Measurements from ENCODE around the gene RBMS3.

Gene RBMS3

GRCh38 chr3:29635888-29636287 is 355.0 kb downstream of the RBMS3 start:
- Histone ChIP-seq H3K9ac (ENCODE audit: low read length) (no peak overlapping the region), H3K27me3 (ENCODE audit: control insufficient read depth, insufficient read depth, low read length) (no peaks in the 10 kb centered on the region), H3K27ac (ENCODE audit: low read depth, low read length) (no peak overlapping the region), H3K4me1 (ENCODE audit: control insufficient read depth, insufficient read depth, low read length) (peaks cover 8% of the 10 kb centered on the region), H3K4me3 (ENCODE audit: low read length) (no peak overlapping the region), H3K36me3 (ENCODE audit: control insufficient read depth, insufficient read depth, low read length) (no peaks in the 10 kb centered on the region)

GRCh38 chr3:29637068-29637467 is 356.2 kb downstream of the RBMS3 start:
- peaks cover 13% of the 10 kb centered on the region for H3K4me1 ChIP-seq (ENCODE audit: control insufficient read depth, insufficient read depth, low read length)
- H3K4me3 ChIP-seq (ENCODE audit: low read length) = no peak overlapping the region
- H3K27me3 ChIP-seq (ENCODE audit: control insufficient read depth, insufficient read depth, low read length) = no peaks in the 10 kb centered on the region
- no peak overlapping the region for H3K27ac ChIP-seq (ENCODE audit: low read depth, low read length)
- H3K9ac ChIP-seq (ENCODE audit: low read length) = no peak overlapping the region
- H3K36me3 ChIP-seq (ENCODE audit: control insufficient read depth, insufficient read depth, low read length) = no peaks in the 10 kb centered on the region

GRCh38 chr3:29639578-29640290 is 358.9 kb downstream of the RBMS3 start:
- Histone ChIP-seq H3K27me3 (ENCODE audit: control insufficient read depth, insufficient read depth, low read length) (no peaks in the 10 kb centered on the region), H3K4me3 (ENCODE audit: low read length) (no peak overlapping the region), H3K4me1 (ENCODE audit: control insufficient read depth, insufficient read depth, low read length) (peaks cover 17% of the 10 kb centered on the region), H3K9ac (ENCODE audit: low read length) (no peak overlapping the region), H3K27ac (ENCODE audit: low read depth, low read length) (peak overlapping the region; percentile 44), H3K36me3 (ENCODE audit: control insufficient read depth, insufficient read depth, low read length) (no peaks in the 10 kb centered on the region)

GRCh38 chr3:29642393-29643033 is 361.6 kb downstream of the RBMS3 start:
- no peak overlapping the region for H3K4me3 ChIP-seq (ENCODE audit: low read length)
- no peaks in the 10 kb centered on the region for H3K27me3 ChIP-seq (ENCODE audit: control insufficient read depth, insufficient read depth, low read length)
- no peak overlapping the region for H3K9ac ChIP-seq (ENCODE audit: low read length)
- peak overlapping the region; percentile 84 for H3K27ac ChIP-seq (ENCODE audit: low read depth, low read length)
- no peaks in the 10 kb centered on the region for H3K36me3 ChIP-seq (ENCODE audit: control insufficient read depth, insufficient read depth, low read length)
- H3K4me1 ChIP-seq (ENCODE audit: control insufficient read depth, insufficient read depth, low read length) = peaks cover 17% of the 10 kb centered on the region

- Histone ChIP-seq H3K4me3 (ENCODE audit: low read length) (no peak overlapping the region), H3K27ac (ENCODE audit: low read depth, low read length) (peak overlapping the region; percentile 80), H3K27me3 (ENCODE audit: control insufficient read depth, insufficient read depth, low read length) (no peaks in the 10 kb centered on the region), H3K4me1 (ENCODE audit: control insufficient read depth, insufficient read depth, low read length) (peaks cover 17% of the 10 kb centered on the region), H3K36me3 (ENCODE audit: control insufficient read depth, insufficient read depth, low read length) (no peaks in the 10 kb centered on the region), H3K9ac (ENCODE audit: low read length) (no peak overlapping the region)
Measured at GRCh38 chr3:29643034-29643425, 362.2 kb downstream of the RBMS3 start.

- Histone ChIP-seq H3K4me1 (ENCODE audit: control insufficient read depth, insufficient read depth, low read length) (peaks cover 16% of the 10 kb centered on the region), H3K4me3 (ENCODE audit: low read length) (no peak overlapping the region), H3K27me3 (ENCODE audit: control insufficient read depth, insufficient read depth, low read length) (no peaks in the 10 kb centered on the region), H3K27ac (ENCODE audit: low read depth, low read length) (no peak overlapping the region), H3K9ac (ENCODE audit: low read length) (no peak overlapping the region), H3K36me3 (ENCODE audit: control insufficient read depth, insufficient read depth, low read length) (no peaks in the 10 kb centered on the region)
Measured at GRCh38 chr3:29644261-29644660, 363.4 kb downstream of the RBMS3 start.

- H3K36me3 ChIP-seq (ENCODE audit: control insufficient read depth, insufficient read depth, low read length) = no peaks in the 10 kb centered on the region
- peaks cover 9% of the 10 kb centered on the region for H3K4me1 ChIP-seq (ENCODE audit: control insufficient read depth, insufficient read depth, low read length)
- H3K9ac ChIP-seq (ENCODE audit: low read length) = no peak overlapping the region
- no peaks in the 10 kb centered on the region for H3K27me3 ChIP-seq (ENCODE audit: control insufficient read depth, insufficient read depth, low read length)
- no peak overlapping the region for H3K4me3 ChIP-seq (ENCODE audit: low read length)
- H3K27ac ChIP-seq (ENCODE audit: low read depth, low read length) = no peak overlapping the region
Measured at GRCh38 chr3:29644956-29645636, 364.2 kb downstream of the RBMS3 start.

GRCh38 chr3:29646043-29646442 is 365.2 kb downstream of the RBMS3 start:
- H3K9ac ChIP-seq (ENCODE audit: low read length) = no peak overlapping the region
- H3K27ac ChIP-seq (ENCODE audit: low read depth, low read length) = no peak overlapping the region
- H3K4me1 ChIP-seq (ENCODE audit: control insufficient read depth, insufficient read depth, low read length) = peaks cover 9% of the 10 kb centered on the region
- no peaks in the 10 kb centered on the region for H3K36me3 ChIP-seq (ENCODE audit: control insufficient read depth, insufficient read depth, low read length)
- no peak overlapping the region for H3K4me3 ChIP-seq (ENCODE audit: low read length)
- H3K27me3 ChIP-seq (ENCODE audit: control insufficient read depth, insufficient read depth, low read length) = no peaks in the 10 kb centered on the region

- no peaks in the 10 kb centered on the region for H3K36me3 ChIP-seq (ENCODE audit: control insufficient read depth, insufficient read depth, low read length)
- no peaks in the 10 kb centered on the region for H3K4me1 ChIP-seq (ENCODE audit: control insufficient read depth, insufficient read depth, low read length)
- H3K9ac ChIP-seq (ENCODE audit: low read length) = no peak overlapping the region
- H3K27ac ChIP-seq (ENCODE audit: low read depth, low read length) = no peak overlapping the region
- no peak overlapping the region for H3K4me3 ChIP-seq (ENCODE audit: low read length)
- H3K27me3 ChIP-seq (ENCODE audit: control insufficient read depth, insufficient read depth, low read length) = no peaks in the 10 kb centered on the region
Measured at GRCh38 chr3:29649815-29650547, 369.1 kb downstream of the RBMS3 start.

GRCh38 chr3:29653680-29654079 is 372.8 kb downstream of the RBMS3 start:
- no peaks in the 10 kb centered on the region for H3K4me1 ChIP-seq (ENCODE audit: control insufficient read depth, insufficient read depth, low read length)
- no peaks in the 10 kb centered on the region for H3K27me3 ChIP-seq (ENCODE audit: control insufficient read depth, insufficient read depth, low read length)
- no peak overlapping the region for H3K9ac ChIP-seq (ENCODE audit: low read length)
- H3K4me3 ChIP-seq (ENCODE audit: low read length) = no peak overlapping the region
- H3K27ac ChIP-seq (ENCODE audit: low read depth, low read length) = no peak overlapping the region
- H3K36me3 ChIP-seq (ENCODE audit: control insufficient read depth, insufficient read depth, low read length) = no peaks in the 10 kb centered on the region

GRCh38 chr3:29655015-29655747 is 374.3 kb downstream of the RBMS3 start:
- no peaks in the 10 kb centered on the region for H3K27me3 ChIP-seq (ENCODE audit: control insufficient read depth, insufficient read depth, low read length)
- no peak overlapping the region for H3K4me3 ChIP-seq (ENCODE audit: low read length)
- no peak overlapping the region for H3K27ac ChIP-seq (ENCODE audit: low read depth, low read length)
- no peaks in the 10 kb centered on the region for H3K36me3 ChIP-seq (ENCODE audit: control insufficient read depth, insufficient read depth, low read length)
- H3K4me1 ChIP-seq (ENCODE audit: control insufficient read depth, insufficient read depth, low read length) = no peaks in the 10 kb centered on the region
- H3K9ac ChIP-seq (ENCODE audit: low read length) = no peak overlapping the region

GRCh38 chr3:29665688-29666087 is 384.8 kb downstream of the RBMS3 start:
- Histone ChIP-seq H3K27me3 (ENCODE audit: control insufficient read depth, insufficient read depth, low read length) (no peaks in the 10 kb centered on the region), H3K27ac (ENCODE audit: low read depth, low read length) (no peak overlapping the region), H3K9ac (ENCODE audit: low read length) (no peak overlapping the region), H3K36me3 (ENCODE audit: control insufficient read depth, insufficient read depth, low read length) (no peaks in the 10 kb centered on the region), H3K4me3 (ENCODE audit: low read length) (no peak overlapping the region), H3K4me1 (ENCODE audit: control insufficient read depth, insufficient read depth, low read length) (no peaks in the 10 kb centered on the region)
